ACHN (cell line): Measurements from ENCODE around the gene IWS1.
"Not testable (repeated sequence)": the region's sequence is repeated elsewhere in the genome, so short reads cannot be mapped to it uniquely, and the experiment has no call there.

ENCODE experiments used
- DNase-seq: peaks from one replicate; pipeline ENCODE4 v3.0.0-alpha.2; 2015
- in situ Hi-C: cut with HindIII; loops from 2 replicates; pipeline ENCODE4 v1.10.0; 2017; ENCODE audit warnings: low sequenced_read_pairs, low pct_ligation_motif_present, low pct_unique_long_range_greater_than_20kb

Gene IWS1

DNA sequence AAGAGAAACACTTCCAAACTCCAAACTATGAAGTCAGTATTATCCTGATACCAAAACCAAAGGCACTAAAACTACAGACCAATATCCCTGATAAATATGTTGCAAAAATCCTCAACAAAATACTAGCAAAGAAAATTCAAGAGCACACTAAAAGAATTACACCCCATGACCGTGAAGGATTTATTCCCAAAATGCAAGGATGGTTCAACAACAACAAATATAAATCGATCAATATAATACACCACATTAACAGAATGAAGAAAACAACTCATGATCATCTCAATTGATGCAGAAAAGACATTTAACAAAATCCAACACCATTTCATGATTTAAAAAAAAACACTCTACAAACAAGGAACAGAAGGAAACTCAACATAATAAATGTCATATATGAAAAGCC lies 50.5 kb downstream of the IWS1 start:
- in situ Hi-C loops, result no loop called here
- no peak for DNase-seq

DNA sequence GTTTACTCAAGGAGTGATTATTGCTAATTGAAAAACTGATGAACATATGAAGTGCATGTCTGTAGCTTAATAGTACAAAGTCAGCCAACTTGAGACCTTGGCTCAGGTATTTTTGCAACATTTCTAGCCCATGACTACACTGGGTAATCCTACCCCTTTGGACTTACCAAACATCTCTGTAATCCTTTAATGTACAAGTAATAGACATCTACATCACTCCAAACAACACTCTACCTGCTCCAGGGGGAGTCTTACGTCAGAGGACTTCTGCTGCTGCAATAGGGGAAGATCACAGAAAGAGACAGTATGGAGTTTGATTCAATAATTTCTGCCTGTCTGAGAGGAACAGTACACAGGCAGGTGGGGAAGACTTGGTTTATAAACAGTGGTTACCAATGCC lies 54.0 kb downstream of the IWS1 start:
- in situ Hi-C loops, result no loop called here
- no peak for DNase-seq

DNA sequence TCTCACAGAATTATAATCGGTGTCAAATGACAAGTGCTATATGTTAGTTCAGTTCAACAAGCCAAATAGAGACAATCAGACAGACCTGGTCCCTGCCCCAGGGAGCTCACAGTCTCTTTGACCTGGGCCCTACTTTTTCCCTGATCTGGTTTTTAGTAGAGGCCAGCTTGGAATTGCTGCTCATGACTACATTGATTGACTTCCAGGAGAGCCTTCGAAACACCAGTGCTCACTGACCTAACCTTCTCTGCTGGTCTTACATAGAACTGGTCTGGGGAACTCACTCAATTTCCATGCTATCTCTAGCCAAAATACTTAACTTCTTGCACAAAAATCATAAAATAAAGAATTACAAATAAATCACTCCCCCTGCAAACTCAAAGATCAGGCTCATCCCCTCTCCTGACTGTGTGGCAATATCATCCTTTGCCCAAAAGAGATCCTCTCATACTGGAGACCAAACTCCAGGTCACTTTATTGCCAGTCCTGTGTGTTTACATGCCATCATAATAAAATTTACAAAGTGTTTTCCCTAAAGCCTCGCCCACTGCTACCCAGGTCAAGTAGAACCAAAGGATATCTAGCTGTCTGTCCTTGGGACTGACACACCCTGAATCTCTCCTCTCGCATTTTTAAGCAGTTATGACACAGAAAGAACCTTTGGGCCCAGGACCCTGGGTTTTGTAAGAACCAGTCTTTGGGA lies 54.9 kb downstream of the IWS1 start:
- DNase-seq, result no peak
- in situ Hi-C loops, result no loop called here

GRCh38 chr2:127469974-127470373 lies 56.3 kb downstream of the IWS1 start:
- DNase-seq, result no peak
- in situ Hi-C loops, result no loop called here

DNA sequence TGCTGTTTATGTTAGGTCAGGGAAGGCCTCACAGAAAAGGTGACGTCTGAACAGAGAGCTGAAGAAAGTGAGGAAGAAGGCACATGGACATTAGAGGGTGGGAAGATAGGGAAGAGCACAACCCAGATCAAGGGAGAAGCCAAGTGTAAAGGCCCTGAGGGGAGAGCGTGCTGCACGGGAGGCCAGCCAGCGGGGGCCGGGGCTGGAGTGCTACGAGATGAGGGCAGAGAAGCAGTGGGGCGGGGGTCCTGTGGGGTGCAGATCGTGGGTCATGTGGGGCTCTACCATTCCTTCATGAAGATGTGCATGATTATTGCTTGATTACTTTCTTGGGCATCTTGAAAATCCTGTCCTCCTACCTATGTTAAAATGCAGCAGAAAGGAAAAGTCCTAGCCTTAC lies 57.2 kb downstream of the IWS1 start:
- in situ Hi-C loops, result no loop called here

GRCh38 chr2:127465258-127465657 lies 61.0 kb downstream of the IWS1 start:
- in situ Hi-C loops, result no loop called here
- no peak for DNase-seq

More for the DNA sequence above, 57.2 kb downstream of the IWS1 start:
- no peak for DNase-seq

DNA sequence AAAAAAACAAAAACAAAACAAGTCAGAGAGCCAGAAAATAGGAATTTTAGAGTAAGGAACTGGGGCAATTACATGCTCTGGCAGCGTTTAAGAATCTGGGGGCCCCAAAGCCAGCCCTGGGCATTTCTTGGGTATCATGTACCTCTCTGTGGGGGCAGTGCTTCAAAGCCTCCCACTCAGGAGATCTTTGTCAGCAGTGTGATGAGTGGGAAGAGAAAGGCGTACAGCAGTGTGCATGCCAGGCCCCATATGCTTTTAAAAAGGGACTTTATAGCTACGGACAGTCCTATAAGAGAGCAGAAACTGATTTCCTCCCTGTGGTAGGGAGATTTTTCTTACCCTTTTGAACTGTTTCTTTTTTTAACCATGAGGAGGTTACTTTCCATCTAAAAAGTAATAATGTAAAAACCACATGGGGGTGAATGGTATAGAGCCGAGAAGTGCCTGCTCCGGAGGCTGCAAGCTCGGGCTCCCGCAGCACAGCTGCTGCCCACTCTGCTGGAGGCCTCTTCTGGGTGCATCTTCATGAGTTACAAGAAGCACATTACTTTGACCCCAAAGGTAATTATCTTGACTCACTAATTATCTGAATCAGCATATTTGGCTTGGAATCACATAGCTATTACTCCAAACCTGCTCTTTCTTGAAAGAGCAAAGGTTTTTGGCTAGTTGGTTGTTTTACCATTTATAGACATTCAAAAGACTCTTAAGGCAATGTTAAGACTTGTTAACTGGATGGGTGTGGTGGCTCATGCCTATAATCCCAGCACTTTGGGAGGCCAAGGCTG lies 61.6 kb downstream of the IWS1 start:
- DNase-seq, result no peak

DNA sequence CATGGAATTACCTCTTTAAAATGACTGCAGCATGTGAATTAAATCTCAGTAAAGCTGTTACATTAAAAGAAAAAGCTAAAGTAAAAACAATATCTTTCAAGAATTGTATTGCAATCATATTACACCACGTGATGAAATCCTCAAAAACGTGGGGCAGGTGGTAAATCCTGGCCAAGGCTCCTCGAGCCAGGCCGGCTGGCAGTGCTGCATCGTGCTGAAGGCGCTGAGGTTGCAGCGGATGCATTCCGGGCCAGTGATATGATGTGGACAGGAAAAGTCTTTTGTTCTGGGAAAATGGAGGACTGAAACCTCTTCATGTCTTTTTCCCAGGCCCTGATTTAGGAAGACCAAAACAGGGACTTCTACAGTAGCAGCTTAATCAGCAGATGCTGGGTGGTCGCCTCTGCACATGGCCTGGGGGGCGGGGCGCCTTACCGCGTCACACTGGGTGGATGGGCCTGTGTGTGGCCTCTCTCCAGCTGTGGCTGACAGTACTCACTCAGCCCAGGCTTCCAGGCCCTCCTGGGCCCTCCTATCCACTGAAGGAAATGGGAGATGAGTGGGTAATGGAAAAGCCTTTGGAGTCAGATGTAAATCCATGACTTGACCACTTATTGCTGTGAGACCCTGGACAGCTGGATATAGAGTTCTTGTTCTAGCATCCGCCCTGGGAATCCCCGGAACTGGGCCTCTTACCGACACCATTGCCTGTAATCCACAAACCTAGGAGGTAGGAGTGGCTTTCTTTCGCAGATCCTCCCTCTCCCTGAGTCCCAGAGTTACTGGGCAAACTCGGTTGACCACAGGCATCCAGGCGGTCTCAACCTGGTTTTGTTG lies 62.9 kb downstream of the IWS1 start:
- in situ Hi-C loops, result no loop called here
- no peak for DNase-seq

More for the DNA sequence above, 61.6 kb downstream of the IWS1 start:
- in situ Hi-C loops, result no loop called here

DNA sequence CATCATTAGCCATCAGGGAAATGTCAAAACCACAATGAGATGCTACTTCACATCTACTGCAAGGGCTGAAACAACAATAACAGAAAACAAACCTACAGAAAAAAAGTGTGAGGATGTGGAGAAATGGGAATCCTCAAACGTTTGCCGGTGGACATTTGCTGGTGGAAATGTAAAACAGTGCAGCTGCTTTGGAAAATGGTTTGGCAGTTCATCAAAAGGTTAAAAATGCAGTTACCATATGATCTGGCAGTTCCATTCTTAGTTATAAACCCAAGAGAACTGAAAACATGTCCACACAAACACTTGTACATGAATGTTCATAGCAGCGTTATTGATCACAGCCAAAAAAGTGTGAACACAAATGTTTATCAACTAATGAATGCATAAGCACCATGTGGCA lies 63.8 kb downstream of the IWS1 start:
- no peak for DNase-seq
- in situ Hi-C loops, result no loop called here

DNA sequence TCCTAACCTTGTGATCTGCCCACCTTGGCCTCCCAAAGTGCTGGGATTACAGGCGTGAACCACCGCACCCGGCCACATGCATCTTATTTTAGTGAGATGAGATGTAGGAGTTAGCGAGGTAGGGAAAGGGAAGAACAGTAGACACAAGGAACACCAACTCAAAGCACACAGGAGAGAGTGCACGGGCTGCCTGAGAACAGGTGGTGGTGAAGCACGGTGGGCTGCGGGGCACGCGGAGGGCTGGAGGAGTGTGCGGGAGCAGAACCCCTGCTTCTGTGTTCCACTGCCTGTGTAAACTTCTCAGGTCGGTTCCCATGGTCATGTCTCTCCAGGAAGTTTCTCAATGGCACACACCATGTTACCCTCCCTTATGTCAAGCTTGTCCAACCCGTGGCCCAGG lies 69.3 kb downstream of the IWS1 start:
- in situ Hi-C loops, result no loop called here
- DNase-seq, result no peak

- no peak for DNase-seq
- in situ Hi-C loops, result no loop called here
Observed at GRCh38 chr2:127455566-127456493, 70.5 kb downstream of the IWS1 start.

DNA sequence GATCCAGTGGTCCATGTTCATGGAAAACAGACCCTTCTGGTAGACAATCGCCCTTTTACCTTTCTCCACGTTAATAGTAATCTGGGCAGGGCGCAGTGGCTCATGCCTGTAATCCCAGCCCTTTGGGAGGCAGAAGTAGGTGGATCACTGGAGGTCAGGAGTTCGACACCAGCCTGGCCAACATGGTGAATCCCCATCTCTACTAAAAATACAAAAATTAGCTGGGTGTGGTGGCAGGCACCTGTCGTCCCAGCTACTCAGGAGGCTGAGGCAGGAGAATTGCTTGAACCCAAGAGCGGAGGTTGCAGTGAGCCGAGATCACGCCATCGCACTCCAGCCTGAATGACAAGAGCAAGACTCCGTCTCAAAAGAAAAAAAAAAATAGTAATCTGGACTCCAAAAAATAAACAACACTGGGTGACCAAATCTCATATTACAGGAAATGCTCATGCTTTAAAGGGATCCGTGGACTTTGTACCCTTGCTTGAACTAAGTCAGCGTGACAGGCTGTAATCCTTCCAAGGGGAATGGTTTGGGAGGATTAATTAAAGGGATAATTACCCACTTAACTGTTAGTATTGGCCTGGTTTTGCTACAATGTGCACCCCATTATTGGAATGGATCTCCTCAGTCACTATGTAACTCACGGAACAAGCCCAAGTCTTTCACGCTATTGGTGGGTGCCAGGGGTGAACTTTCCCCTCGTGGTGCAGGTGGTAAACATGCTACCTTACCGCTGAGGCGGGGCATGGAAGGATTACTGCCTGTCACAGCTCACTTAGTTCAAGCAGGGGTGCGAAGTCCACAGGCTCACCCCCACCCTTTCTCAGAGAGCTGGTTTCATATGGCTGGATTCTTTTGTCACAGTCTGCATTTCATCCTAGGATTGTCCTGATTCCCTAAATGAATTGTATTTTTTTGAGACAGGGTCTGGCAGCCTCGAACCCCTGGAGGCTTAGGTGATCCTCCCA lies 71.4 kb downstream of the IWS1 start:
- in situ Hi-C loops, result no loop called here
- peak; percentile 41 for DNase-seq

DNA sequence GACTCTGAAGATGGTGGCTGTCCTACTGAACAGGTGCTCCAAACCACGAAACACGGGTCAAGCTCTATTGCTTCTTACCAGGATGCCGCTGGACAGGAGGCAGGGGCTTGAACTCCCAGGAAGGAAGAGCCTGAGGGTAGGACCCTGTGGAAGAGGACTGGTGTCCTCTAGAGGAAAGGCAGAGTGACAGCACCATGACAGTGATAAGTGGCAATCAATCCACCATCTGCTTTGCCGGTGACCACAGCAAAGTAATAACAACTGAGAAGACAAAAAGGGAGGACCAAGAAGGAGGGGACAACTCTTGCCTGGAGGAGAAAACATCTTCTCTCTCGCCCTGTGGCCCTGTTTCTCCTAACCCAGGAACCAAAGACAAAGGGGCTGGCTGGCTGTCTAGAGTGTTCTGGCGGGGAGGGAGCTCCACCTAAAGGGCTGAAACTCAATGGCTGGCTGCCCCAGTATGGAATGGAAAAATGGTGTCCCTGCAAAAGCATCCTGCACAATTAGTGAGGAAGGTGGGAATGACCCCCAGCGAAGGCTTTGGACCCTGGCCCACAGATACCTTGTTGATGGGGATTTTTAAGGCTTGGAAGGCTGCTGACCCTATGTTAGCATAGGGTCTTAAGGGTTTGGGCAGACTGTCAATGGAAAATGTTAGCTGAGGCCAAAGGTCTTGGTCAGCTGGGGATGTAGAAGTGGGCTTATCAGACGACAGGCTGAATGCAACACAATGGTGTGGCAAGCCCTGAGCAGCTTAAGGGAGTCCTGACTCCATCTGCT lies 72.7 kb downstream of the IWS1 start:
- in situ Hi-C loops, result no loop called here
- DNase-seq, result no peak

DNA sequence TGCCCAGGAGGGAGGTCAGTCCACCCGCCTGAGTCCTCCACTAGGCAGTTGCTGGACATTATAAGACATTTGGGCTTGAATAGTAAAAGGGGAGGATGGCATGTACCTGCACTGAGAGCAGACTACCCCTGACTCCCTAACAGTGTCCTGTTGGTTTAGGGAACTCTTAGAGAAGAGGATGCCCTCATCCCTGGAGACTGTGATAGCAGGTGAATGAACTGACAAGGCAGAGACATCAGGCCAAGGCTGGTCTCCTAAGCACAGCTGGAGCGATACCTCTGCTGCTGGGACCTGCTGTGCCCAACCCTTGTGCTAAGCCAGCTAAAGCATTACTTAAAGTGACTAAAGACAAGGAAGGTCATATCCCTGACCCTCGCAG lies 73.3 kb downstream of the IWS1 start:
- in situ Hi-C loops, result no loop called here

GRCh38 chr2:127452423-127452822 lies 73.9 kb downstream of the IWS1 start:
- DNase-seq, in situ Hi-C loops: not testable (repeated sequence)

More for the DNA sequence above, 73.3 kb downstream of the IWS1 start:
- DNase-seq, result no peak

DNA sequence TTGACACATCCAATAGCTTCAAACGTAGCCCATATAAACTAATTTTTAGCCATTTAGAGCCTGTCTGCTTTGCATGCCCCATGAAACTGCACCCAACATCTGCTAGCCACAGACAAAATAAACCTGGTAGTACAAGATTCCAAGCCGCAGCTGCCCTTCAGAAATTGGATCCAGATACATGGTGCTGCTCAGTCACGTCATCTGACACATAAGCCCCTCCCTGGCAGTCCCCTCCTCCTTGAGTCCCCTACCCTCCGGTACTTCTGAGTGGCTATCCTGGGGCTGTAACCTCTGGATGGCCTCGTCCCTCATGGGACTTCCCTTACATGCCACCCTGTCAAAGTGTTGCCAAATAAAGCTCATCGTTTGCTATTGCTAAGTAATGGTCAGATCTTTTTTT lies 74.3 kb downstream of the IWS1 start:
- DNase-seq, result no peak
- in situ Hi-C loops, result no loop called here

GRCh38 chr2:127449898-127450297 lies 76.4 kb downstream of the IWS1 start:
- in situ Hi-C loops, result no loop called here
- DNase-seq, result no peak
